ENCODE measurements around the gene CDC25B. TPM values are rescaled to one million over a fixed set of nuclear protein-coding genes. Genes with fewer than 3 reads are reported as not detected.

CDC25B gene
- total RNA-seq, 1 experiment from 2014 or later: 223 TPM

GRCh38 chr20:3786665-3787323 is 9.3 kb upstream of the CDC25B start, which contains the start of gene CENPB (continued):
- TF ChIP-seq ZBTB33 (IDR thresholded peaks at IDR 0.05; ENCODE audit: extremely low read depth, insufficient replicate concordance, low read length) (peak; percentile 91), POLR2AphosphoS5 (IDR thresholded peaks at IDR 0.05; ENCODE audit: low read depth, low read length) (peak; percentile 54; the same call in 1 of the 2 replicates)

GRCh38 chr20:3787324-3788014 is 8.6 kb upstream of the CDC25B start:
- intact Hi-C loops (cut with micrococcal nuclease): loop anchor here (1.0 to 5.0 kb wide), 3 partner anchors 31 to 300 kb away; no protein-coding TSS in a partner anchor
- Histone ChIP-seq H3K9me2 (ENCODE audit: insufficient read depth) (no peaks in the 10 kb centered on the region), H3K4me3 (replicated peaks in 1 of 2; ENCODE audit: low read depth in 1 of 2, low read length in 2 of 2) (peak overlapping the region; percentile 40 to 46), H2AFZ (ENCODE audit: low read depth, low read length, poor library complexity, severe bottlenecking) (peak overlapping the region; percentile 14), H3K9me3 (ENCODE audit: control insufficient read depth in 1 of 2, insufficient read depth in 1 of 2, low read depth in 1 of 2, low read length in 2 of 2) (no peaks in the 10 kb centered on the region), H3K4me1 (ENCODE audit: control insufficient read depth in 1 of 2, insufficient read depth in 2 of 2, low read length in 2 of 2) (peaks cover 25 to 40% of the 10 kb centered on the region in 2 experiments), H3K79me2 (ENCODE audit: insufficient read depth, low read length) (peaks cover 27% of the 10 kb centered on the region), H3K36me3 (ENCODE audit: control insufficient read depth in 1 of 2, insufficient read depth in 2 of 2, low read length in 2 of 2) (peaks cover 0 to 8% of the 10 kb centered on the region in 2 experiments; a peak in 1 of 4 replicates), H3K27ac (ENCODE audit: low read depth, low read length) (no peak overlapping the region), H4K20me1 (ENCODE audit: insufficient read depth) (no peaks in the 10 kb centered on the region), H3K4me2 (ENCODE audit: low read length) (peak overlapping the region; percentile 52), H3K27me3 (ENCODE audit: insufficient read depth, low read length) (no peaks in the 10 kb centered on the region), H3K9ac (ENCODE audit: low read length) (peak overlapping the region; percentile 26)
- TF ChIP-seq ZNF274 (IDR thresholded peaks at IDR 0.05; ENCODE audit: low read depth, low read length): no peak
- no peak for TF ChIP-seq SIN3A (IDR thresholded peaks at IDR 0.05; ENCODE audit: low read depth)
- TF ChIP-seq POLR2A (IDR thresholded peaks at IDR 0.05; ENCODE audit: borderline replicate concordance, extremely low read depth, insufficient read depth, insufficient read length): no peak
- TF ChIP-seq ZBTB33 (IDR thresholded peaks at IDR 0.05; ENCODE audit: extremely low read depth, insufficient replicate concordance, low read length): no peak
- no peak for TF ChIP-seq ELF1 (IDR thresholded peaks at IDR 0.05; ENCODE audit: borderline replicate concordance, low read depth)
- ChIA-PET CTCF (interaction anchor here (1.1 to 2.5 kb wide), 5 partner anchors 31 to 76 kb away, joined by 3 to 19 read pairs (median 12); partner anchors contain the start of gene AP5S1), POLR2A (interaction anchor here (1.0 to 2.9 kb wide), 2 partner anchors 20 to 32 kb away, joined by 5 to 16 read pairs; partner anchors contain the start of genes ADISSP and AP5S1), RAD21 (ENCODE audit: low non-redundant PET in 1 of 2, low total read pairs in 2 of 2, uncharacterized antibody in 2 of 2, unreplicated experiment in 2 of 2) (interaction anchor here (0.6 to 1.2 kb wide), 5 partner anchors 31 to 110 kb away, joined by 3 to 7 read pairs (median 5); partner anchors contain the start of gene AP5S1 (in 1 of the 2))
- ATAC-seq (no peak), DNase-seq (ENCODE audit: low read depth, low spot score) (no peak)
- BruUV-seq (replicated peaks): TSS peak; percentile 74

All from HCT116 (cell line).